Uterus (tissue), 2 donors: ENCODE measurements around the gene NELL1.

ENCODE experiments used
- CTCF ChIP-seq, 4 experiments: fragments of 200-600 bp in 2 of 4; fragments of 450-650 bp in 2 of 4; sonication (generic) in 2 of 4; IDR thresholded peaks; one replicate each; pipeline ENCODE4 v1.5.1; 2016 to 2019; ENCODE audit warnings: antibody characterized with exemption in 4 of 4, mild to moderate bottlenecking in 2 of 4, moderate library complexity in 1 of 4
- POLR2A ChIP-seq, 2 donors: fragments of 450-650 bp; IDR thresholded peaks; one replicate each; pipeline ENCODE4 v1.6.1; 2016; ENCODE audit warnings: antibody characterized with exemption in 2 of 2, mild to moderate bottlenecking in 1 of 2, moderate library complexity in 1 of 2

- no peak for TF ChIP-seq CTCF (IDR thresholded peaks at IDR 0.05)
- TF ChIP-seq POLR2A (IDR thresholded peaks at IDR 0.05) = no peak
These were observed 261.6 kb downstream of the NELL1 start for GRCh38 chr11:20931029-20931428.
